WERI-Rb-1 (cell line): ENCODE measurements around the gene MRPS18B.
"Not testable (repeated sequence)": the region's sequence is repeated elsewhere in the genome, so short reads cannot be mapped to it uniquely, and the experiment has no call there.

ENCODE experiments used
- DNase-seq: peaks from one replicate; pipeline ENCODE4 v3.0.0-alpha.2; 2020
- H3K27ac ChIP-seq: fragments of 250-450 bp; sonication (Bioruptor Pico); 2 replicates; pipeline ENCODE4 v1.5.1; 2020; ENCODE audit warnings: mild to moderate bottlenecking, moderate library complexity
- H3K27me3 ChIP-seq: fragments of 250-450 bp; sonication (Bioruptor Pico); 2 replicates; pipeline ENCODE4 v1.5.1; 2021; ENCODE audit warnings: mild to moderate bottlenecking, low read depth, moderate library complexity; ENCODE audit not compliant: insufficient read depth, severe bottlenecking
- H3K36me3 ChIP-seq: fragments of 250-450 bp; sonication (Bioruptor Pico); 2 replicates; pipeline ENCODE4 v1.5.1; 2020; ENCODE audit warnings: mild to moderate bottlenecking, moderate library complexity
- H3K4me3 ChIP-seq: 2 replicates; pipeline ENCODE4 v1.5.1; 2011; ENCODE audit warnings: low read depth, mild to moderate bottlenecking, control low read depth, low read length
- H3K9me3 ChIP-seq: fragments of 250-450 bp; sonication (Bioruptor Pico); 2 replicates; pipeline ENCODE4 v1.5.1; 2021; ENCODE audit warnings: mild to moderate bottlenecking, moderate library complexity; ENCODE audit not compliant: severe bottlenecking
- TF ChIP-seq, protein P1 (sequence below): IDR thresholded peaks from 2 replicates; pipeline ENCODE4 v1.5.1; 2011; ENCODE audit warnings: low read depth, mild to moderate bottlenecking, control low read depth, inconsistent platforms, low read length

Gene MRPS18B

DNA sequence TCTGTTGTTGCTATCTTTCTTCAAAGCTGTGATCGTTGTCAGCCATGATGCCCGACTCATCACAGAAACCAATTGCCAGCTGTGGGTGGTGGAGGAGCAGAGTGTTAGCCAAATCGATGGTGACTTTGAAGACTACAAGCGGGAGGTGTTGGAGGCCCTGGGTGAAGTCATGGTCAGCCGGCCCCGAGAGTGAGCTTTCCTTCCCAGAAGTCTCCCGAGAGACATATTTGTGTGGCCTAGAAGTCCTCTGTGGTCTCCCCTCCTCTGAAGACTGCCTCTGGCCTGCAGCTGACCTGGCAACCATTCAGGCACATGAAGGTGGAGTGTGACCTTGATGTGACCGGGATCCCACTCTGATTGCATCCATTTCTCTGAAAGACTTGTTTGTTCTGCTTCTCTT is 27.1 kb upstream of the MRPS18B start:
- TF ChIP-seq, protein P1, sequence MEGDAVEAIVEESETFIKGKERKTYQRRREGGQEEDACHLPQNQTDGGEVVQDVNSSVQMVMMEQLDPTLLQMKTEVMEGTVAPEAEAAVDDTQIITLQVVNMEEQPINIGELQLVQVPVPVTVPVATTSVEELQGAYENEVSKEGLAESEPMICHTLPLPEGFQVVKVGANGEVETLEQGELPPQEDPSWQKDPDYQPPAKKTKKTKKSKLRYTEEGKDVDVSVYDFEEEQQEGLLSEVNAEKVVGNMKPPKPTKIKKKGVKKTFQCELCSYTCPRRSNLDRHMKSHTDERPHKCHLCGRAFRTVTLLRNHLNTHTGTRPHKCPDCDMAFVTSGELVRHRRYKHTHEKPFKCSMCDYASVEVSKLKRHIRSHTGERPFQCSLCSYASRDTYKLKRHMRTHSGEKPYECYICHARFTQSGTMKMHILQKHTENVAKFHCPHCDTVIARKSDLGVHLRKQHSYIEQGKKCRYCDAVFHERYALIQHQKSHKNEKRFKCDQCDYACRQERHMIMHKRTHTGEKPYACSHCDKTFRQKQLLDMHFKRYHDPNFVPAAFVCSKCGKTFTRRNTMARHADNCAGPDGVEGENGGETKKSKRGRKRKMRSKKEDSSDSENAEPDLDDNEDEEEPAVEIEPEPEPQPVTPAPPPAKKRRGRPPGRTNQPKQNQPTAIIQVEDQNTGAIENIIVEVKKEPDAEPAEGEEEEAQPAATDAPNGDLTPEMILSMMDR = no peak
- no peaks in the 10 kb centered on the region for H3K27me3 ChIP-seq
- DNase-seq = no peak
- H3K27ac ChIP-seq = no peak overlapping the region
- no peaks in the 10 kb centered on the region for H3K9me3 ChIP-seq
- no peak overlapping the region for H3K4me3 ChIP-seq
- peaks cover 96% of the 10 kb centered on the region for H3K36me3 ChIP-seq

DNA sequence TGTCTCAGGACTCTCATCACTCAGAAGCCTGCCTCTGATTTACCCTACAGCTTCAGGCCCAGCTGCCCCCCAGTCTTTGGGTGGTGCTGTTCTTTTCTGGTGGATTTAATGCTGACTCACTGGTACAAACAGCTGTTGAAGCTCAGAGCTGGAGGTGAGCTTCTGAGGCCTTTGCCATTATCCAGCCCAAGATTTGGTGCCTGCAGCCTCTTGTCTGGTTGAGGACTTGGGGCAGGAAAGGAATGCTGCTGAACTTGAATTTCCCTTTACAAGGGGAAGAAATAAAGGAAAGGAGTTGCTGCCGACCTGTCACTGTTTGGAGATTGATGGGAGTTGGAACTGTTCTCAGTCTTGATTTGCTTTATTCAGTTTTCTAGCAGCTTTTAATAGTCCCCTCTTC is 26.6 kb upstream of the MRPS18B start:
- H3K36me3 ChIP-seq = peaks cover 94% of the 10 kb centered on the region
- no peak for DNase-seq

GRCh38 chr6:30592287-30592686 is 25.4 kb upstream of the MRPS18B start:
- TF ChIP-seq, protein P1 = no peak
- Histone ChIP-seq H3K36me3 (peaks cover 86% of the 10 kb centered on the region), H3K9me3 (no peaks in the 10 kb centered on the region)

More for the DNA sequence above, 26.6 kb upstream of the MRPS18B start:
- H3K4me3 ChIP-seq = no peak overlapping the region
- TF ChIP-seq, protein P1 = no peak
- no peaks in the 10 kb centered on the region for H3K9me3 ChIP-seq
- no peak overlapping the region for H3K27ac ChIP-seq
- no peaks in the 10 kb centered on the region for H3K27me3 ChIP-seq

DNA sequence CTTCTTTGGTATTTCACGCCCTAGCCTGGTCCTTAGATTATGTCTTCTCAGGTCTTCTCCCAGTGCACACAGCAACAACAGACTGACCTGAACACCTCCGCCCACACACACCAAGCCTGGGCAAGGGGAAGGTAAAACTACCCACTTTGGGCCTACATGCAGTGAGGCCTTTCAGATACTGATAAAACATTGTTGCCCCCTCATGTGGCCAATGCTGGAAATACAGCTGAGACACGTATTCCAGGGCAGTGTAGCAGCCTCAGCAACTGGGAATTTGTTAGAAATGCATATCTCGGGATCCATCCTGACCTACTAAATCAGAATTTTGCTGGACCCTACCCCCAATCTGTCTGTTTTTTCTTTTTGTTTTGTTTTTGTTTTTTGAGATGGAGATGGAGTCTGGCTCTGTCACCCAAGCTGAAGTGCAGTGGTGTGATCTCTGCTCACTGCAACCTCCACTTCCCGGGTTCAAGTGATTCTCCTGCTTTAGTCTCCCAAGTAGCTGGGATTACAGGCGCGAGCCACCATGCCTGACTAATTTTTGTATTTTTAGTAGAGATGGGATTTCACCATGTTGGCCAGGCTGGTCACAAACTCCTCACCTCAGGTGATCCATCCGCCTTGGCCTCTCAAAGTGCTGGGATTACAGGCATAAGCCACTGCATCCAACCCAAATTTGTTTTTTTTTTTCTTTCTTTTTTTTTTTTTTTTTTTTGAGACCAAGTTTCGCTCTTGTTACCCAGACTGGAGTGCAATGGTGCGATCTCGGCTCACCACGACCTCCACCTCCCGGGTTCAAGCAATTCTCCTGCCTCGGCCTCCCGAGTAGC is 20.1 kb upstream of the MRPS18B start:
- H3K9me3 ChIP-seq, H3K4me3 ChIP-seq, H3K27me3 ChIP-seq, H3K27ac ChIP-seq: not testable (repeated sequence)
- DNase-seq = peak; percentile 93
- TF ChIP-seq, protein P1 = peak; percentile 89
- H3K36me3 ChIP-seq = peaks cover 76% of the 10 kb centered on the region

More at GRCh38 chr6:30592287-30592686, 25.4 kb upstream of the MRPS18B start:
- Histone ChIP-seq H3K27ac (no peak overlapping the region), H3K4me3 (no peak overlapping the region), H3K27me3 (no peaks in the 10 kb centered on the region)
- DNase-seq = no peak

- DNase-seq = no peak
- H3K27me3 ChIP-seq = no peaks in the 10 kb centered on the region
- H3K36me3 ChIP-seq = peaks cover 80% of the 10 kb centered on the region
- no peaks in the 10 kb centered on the region for H3K9me3 ChIP-seq
- no peak overlapping the region for H3K4me3 ChIP-seq
- TF ChIP-seq, protein P1 = no peak
- peak overlapping the region; percentile 19; the same call in 1 of the 2 replicates for H3K27ac ChIP-seq
Measured at GRCh38 chr6:30598912-30599624, 18.6 kb upstream of the MRPS18B start.
